LoVo (cell line): ENCODE data around the gene CETN2.
"Not testable (repeated sequence)": the region's sequence is repeated elsewhere in the genome, so short reads cannot be mapped to it uniquely, and the experiment has no call there.

Experiments
- DNase-seq: peaks from one replicate; pipeline ENCODE4 v3.0.0-alpha.2; 2016; ENCODE audit warnings: low spot score

CETN2 gene

DNA sequence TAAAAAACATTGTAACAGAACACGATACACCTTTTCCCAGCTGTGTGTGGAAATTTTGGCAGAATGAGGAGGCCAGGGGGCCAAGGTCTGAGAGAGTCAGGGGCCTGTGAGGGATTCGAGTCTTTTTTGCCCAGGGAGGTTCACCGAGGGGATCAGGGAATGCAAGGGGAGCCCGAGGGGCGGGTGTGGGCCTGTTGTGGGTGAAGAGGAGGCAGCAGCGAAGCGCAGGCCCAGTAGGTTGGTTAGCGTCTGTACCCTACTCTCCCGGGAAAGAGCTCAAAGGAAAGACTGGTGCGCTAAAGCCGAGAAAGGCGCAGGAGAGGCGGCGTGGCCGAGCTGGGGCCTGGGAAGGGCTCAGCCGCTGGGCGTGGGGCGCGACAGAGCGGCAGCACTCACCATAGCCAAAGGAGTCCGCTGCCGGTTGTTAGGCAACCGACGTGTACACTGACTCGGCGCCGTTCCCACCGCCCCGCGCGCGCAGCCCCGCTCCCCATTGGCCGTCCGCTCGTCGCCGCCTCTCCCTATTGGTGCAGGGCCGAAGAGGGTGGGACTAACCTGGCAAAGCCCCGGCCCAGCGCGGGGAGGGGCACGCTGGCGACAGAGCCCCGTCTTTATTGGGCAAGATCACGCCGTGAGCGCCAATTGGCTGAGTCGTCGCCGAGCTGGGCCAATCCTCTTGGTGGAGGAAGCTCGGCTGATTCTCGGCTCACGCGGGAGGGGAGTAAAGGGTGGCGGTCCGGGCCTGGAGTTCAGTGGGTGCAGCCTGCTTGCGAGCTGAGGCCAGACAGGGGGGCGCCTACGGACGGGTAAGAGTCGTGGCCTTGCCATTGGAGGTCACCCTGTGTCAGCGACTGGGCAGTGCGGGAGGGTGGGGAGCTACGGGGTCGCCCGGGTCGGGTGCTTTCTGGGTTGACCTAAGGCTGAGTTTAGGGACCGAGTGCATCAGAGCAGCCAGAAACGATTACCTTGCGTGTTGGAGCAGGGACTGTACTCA, at the start of gene CETN2, which contains the start of gene NSDHL:
TSS of gene CETN2 (minus strand) at position 446 of the 994 bp plus-strand sequence. CDS start at position 399, 47 bp downstream.
TSS of gene NSDHL (plus strand) at position 752 of the 994 bp plus-strand sequence. CDS start 15,262 bp downstream, outside the sequence.
- DNase-seq: peak; percentile 88

DNA sequence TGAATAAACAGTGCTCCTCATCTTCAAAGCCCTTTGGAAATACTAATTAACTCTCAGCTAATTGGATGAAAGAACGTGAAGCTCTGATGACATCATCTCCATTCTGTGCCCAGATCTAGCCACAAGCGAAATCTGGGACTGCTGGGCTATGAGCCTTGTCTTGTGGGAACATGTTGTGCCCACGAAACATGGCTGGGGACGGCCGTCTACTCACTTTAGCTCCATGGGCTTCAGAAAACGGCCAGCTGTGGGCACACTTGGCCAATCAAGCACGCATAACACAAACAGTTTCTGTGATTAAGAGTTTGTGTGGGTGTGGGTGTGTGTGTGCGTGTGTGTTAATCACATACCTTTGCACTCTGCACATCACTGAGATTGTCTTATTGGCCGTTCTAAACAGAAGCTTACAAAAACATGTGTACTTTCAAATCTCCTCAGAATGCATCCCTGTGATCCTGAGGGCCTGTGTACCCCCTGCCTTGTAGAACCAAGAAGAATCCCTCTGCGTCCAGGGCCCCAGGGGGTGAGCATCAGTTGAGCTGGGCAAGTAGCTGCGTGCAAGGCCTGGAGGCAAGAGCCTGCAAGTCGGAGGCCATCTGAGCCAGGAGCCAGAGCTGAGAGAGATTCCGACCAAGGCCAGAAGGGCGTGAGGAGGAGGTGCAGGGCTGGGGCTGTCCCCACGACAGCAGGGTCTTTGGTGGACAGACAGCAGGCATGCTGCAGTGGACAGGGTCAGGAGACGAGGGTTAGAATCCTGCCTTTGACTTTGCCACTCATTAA, 48.6 kb upstream of the CETN2 start:
- no peak for DNase-seq

DNA sequence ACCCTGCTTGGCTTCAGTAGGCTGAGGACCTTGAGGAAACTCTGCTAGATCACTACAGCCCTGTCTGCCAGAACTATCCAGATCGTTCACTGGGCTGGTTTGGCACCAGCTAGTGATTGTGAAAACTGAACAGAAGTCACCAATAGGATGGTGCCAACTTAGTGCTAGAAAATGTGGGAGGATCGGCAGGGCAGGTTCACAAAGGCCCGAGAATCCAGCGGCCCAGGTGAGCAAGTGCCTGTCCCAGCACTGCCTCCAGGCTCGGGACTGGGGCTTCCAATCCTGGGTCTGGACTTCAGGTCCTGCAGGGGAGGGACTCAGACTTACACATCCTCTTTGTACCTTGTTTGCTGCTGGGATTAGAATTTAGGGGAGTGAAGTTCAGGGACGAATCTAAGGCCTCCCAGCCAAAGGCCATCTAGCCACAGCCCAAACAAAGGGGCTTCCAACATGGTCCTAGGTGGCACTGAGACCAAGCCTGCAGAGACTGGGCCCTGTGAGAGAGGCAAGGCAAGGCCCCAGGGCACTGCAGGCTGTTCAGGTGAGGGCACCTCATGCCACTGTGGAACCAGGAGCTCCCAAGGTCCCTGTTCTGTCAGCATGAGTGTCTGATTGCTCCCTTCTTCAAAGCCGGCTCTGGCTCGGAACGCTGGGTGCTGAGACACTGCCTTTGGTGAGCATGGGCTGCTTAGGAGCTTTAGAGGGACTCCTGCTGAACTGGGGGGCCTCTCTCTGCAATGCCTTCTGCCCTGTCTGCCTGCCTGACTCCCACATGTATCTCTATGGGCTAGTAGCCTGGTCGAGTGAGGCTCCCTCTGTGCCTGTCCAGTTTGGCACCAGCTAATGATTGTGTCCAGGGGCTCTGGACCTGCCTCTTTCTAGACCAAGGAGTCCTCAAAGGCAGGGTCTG, 46.6 kb upstream of the CETN2 start:
- DNase-seq: no peak

DNA sequence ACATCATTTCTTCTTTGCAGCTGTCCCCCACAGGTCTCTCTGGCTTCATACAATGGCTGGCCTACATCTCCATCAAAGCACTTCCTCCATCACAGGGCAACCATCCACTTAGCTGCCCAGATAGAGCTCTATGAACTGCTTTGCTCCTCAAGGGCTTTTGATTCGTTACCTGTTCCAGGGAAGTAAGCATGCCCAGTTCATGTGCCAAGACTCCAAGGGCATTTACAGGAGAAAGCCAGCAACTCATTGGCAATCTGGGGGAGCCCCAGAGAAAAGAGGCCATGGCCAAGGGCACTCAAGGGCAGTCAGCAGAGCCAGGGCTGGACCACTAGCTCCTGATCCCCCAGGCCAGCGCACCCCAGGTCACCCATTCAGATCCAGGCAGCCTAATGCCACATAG, 42.8 kb upstream of the CETN2 start:
- no peak for DNase-seq

DNA sequence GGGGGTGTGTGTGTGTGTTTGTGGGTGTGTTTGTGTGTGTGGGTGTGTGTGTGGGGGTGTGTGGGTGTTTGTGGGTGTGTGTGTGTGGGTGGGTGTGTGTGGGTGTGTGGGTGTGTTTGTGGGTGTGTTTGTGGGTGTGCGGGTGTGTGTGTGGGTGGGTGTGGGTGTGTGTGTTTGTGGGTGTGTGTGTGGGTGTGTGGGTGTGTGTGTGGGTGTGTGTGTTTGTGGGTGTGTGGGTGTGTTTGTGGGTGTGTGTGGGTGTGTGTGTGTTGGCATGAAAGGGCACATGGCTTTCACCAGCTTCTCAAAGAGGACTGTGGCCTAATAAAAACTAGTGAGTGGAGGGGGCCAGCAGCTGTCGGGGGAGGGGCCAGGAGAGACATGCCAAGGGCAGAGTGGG, 42.0 kb upstream of the CETN2 start:
- no peak for DNase-seq

DNA sequence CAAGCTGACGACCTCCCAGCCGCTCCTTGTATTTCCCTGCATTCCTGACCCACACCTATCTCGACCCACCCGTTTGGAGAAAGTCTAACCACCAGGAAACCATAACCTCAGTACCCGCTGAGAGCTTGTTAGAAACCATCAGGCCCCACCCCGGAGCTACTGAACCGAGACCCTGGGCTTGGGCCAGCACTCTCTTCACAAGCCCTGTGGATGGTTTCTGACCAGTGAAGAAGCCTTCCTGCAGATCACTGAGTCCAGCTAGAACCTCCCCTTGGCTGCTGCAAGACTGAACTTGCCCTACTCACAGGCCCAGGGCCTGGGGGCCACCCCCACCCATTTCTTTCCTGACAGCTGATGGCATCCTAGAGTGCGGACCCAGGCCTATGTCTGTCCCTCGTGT, 40.7 kb upstream of the CETN2 start:
- DNase-seq: no peak

DNA sequence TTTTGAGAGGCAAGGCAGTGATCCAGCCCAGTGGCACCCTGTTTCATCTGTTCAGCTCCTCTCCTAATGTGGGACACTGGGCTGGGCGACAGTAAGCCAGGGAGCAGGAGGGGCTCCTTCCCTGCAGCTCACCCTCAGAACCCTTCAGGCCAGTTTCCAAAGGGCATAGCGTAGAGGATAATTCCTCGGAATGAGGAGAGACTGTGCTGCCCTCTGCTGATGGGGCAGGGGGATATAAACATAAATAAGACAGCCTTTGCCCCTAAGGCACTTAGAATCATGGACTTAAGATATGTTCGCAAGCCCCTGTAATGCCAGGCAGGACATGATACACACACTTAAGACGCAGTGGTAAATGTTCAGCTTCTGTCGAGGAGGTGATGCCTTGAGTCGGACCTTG, 39.4 kb upstream of the CETN2 start:
- DNase-seq: no peak

DNA sequence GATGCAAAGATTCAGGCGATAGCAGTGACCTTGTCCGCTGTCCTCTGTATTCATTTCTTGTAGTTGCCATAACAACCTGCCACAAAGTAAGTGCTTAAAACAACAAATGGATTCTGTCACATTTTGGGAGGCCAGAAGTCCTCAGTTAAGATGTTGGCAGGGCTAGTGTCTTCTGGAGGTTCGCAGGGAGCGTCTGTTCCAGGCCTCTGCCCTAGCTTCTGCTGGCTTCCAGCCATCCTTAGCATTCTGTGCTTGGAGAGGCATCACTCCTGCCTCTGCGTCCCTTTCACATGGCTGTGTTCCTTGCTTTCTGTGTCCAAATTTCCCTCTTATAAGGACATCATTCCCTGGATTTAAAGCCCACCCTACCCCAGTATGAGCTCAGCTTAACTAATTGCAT, 35.8 kb upstream of the CETN2 start:
- no peak for DNase-seq

DNA sequence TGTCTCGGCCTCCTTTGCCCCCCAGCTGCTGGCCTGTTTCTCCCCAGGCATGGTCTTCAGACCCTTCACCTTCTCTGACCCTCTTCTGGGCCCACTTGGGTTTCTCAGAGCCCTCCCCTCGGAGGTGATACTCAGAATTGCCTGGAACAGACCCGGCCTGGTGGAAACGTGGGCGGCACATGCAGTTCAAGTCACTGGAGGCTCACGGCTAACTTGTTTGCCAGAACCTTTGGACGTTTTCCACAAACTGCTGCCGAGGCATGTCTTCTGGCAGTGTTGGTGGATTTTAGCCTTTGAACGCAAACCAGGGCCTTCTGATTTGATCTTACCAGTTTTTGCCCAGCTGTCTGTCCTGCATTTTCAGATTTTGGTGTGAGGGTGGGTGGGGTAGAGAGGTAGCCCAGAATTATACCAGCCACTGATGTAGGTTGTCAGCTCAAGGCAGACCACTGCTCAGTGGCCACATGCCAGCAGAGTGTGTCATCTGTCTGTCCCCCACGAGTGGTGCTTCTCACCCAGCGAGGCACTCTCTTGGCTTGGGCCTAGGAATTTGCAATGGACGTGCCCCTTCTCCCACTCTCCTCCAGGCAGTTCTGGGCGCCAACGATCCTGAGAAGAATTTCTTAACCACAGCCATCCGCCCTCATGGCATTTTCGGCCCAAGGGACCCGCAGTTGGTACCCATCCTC, 34.8 kb upstream of the CETN2 start:
- DNase-seq: no peak

DNA sequence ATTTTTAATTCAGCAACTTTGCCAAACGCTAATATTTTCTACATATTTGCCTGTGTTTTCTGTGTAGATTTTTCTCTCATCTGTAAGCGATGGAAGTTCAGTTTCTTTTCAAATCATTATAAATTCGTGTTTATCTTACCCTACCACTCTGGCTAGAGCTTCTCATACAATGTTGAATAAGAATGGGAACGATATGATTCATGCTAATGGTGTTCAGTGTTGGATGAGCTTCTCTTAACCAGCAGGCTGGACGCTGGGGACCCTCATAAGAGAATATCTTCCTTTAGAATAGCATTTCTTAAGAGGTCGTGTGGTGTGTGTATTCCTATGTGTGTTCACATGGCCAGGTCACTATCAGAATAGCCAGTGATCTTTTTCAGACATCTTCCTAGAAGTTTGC, 31.3 kb upstream of the CETN2 start:
- no peak for DNase-seq

DNA sequence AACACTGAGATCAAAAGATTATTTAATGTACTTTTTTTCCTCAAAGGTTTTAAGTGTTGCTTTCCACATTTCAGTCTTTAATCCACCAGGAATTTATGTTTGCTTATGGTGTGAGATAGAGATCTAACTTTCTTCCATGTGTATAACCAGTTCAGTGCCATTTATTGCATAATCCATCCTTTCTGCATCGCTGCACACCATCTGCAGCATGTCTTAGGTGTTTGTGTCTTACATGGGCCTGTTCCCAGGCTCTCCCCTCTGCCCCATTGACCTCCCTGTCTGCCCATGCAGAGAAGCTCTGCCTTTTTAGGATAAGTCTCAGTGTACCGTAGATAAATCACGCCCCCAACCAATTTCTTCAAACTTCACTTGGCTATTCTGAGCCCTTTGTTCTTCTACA, 30.6 kb upstream of the CETN2 start:
- DNase-seq: no peak

DNA sequence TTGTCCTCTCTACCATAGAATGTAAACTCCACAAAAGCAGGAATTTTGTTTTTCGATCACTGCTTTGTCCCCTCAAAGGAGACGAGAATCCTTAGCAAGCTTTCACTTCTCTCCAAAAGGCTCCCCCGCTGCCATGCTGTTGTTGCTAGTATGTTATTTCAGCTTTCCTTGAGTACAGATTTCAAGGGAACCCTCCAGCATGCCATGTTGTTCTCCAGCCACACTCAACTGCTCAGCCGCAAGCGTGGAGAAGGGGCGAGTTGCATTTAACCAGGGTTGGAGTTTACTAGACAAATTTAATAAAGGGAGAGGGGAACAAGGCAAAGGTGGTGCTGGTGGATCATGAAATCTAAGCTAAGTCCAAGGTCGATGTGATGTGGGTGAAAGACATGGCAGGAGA, 23.4 kb upstream of the CETN2 start:
- no peak for DNase-seq

DNA sequence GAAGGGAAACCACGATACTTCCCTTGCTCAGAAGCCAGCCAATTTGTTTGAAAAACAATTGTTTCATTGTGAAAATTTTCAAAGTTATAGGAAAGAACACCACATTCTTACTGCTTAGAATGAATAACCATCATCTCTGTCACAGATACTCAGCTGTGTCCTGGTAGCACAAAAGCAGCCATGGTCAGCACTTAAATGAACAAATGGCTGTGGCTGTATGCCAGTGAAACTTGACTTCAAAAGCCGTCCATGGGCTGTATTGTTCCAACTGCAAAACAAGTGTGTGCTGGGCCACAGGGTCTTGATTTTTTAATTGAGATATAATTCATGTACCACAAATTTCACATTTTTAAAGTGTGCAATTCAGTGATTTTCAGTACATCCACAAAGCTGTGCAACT, 19.9 kb upstream of the CETN2 start:
- DNase-seq: no peak

DNA sequence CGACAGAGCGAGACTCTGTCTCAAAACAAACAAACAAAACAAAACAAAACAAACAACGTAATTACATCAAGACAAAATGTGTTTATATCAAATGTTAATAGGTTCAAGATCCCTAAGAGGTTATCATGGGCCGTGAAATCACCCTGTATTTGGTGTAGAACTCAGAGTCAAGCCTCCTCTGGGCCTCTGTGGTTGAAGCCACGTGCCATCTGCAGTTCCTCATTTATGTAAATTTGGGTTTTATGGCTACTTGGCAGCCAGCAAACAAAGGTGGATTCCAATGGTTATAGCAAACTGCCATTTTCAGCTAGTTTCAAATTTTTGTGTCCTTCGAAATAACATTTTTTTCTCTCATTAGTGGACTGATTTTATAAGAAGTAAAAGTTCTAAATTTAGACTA, 16.7 kb upstream of the CETN2 start:
- DNase-seq: no peak

DNA sequence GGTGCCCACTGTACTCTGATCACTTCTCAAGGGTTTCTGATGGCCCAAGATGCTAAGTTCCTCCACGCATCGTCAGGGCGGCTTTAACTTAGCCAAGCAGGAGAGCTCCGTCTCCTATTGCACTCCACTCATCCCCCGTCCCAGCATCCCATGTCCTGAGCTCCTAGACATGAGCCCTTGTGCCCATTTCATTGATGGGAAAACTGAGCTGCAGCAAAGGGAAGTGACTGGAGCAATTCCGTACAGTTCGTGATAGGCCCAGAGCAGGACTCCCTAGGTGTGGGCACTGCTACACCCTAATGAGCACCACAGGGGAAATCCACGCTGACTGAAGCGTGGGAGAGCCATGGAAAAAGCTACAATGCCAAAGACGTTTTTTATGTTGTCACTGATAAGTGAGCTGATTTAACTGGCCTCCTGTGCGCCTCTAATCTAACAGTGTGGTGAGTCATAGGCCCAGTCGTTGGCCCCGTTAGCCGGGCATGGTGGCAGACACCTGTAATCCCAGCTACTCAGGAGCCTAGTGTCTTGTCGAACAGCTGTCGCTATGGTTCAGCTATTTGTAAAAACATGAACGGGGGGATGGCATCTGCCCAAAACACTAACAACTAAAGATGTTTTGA, 15.2 kb upstream of the CETN2 start:
- DNase-seq: no peak

DNA sequence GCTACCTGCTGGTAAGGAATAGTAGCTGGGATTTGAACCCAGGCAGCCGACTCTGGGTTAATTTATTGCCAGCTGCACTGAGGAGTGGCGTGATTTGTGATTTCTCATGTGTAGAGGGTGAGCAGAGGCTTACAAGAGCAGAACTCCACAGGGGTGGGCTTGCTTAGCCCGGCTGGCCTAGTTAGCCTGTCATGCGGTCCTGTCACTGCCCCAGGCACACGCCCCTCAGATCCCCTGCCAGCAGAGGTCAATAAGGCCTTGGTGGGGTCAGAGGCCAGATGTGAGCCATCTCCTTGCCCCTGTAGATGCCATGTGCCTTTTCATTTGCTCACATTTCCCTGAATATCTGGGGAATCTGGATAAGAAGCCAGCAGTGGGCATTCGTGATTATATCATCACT, 13.7 kb upstream of the CETN2 start:
- no peak for DNase-seq

DNA sequence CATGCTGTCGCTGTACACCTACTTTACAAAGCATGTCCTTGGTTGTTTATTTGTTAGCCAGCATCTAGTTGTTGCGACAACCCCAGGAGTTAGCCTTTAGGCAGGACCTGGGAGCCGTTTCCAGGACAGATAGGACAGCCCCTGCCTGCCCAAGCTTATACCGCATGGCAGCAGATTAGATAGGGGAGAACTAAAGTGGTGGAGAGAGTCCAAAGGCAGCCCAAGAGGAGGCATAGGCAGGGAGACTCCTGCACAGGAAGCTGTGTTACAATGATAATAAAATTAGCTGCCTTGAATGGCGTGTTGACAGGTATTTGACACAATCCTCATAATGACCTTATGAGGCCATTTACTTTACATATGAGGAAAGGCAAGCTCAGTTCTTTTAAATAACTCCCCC, 13.3 kb upstream of the CETN2 start:
- DNase-seq: no peak

DNA sequence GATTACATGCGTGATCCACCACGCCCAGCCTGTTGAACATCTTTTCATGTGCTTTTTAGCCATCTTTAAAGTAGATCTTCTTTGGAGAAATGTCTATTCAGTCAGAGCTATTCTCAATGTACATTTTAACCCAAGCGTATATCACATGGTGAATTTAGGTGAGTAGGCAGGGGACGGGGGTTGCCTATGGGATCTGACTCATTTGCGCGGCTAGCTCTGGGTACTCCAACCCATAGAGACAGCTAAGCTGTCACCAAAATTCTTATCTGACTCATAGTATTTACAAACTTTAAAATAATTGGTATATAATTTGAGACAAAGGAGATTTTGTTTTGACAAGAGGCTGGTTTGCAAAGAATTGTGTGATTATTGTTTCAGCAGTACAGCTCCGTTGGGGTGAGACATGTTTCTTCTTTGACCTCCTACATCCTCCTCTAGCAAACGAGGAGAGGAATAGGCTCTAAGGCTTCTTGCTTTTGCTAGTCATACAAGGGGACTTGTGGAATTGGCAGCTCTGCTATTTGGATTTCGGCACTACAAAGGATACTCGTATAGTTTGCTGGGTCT, 12.3 kb upstream of the CETN2 start:
- no peak for DNase-seq

DNA sequence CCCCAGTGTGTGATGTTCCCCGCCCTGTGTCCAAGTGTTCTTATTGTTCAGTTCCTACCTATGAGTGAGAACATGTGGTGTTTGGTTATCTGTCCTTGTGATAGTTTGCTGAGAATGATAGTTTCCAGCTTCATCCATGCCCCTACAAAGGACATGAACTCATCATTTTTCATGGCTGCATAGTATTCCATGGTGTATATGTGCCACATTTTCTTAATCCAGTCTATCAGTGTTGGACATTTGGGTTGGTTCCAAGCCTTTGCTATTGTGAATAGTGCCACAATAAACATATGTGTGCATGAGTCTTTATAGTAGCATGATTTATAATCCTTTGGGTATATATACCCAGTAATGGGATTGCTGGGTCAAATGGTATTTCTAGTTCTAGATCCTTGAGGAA, 4.9 kb upstream of the CETN2 start:
- DNase-seq: not testable (repeated sequence)

DNA sequence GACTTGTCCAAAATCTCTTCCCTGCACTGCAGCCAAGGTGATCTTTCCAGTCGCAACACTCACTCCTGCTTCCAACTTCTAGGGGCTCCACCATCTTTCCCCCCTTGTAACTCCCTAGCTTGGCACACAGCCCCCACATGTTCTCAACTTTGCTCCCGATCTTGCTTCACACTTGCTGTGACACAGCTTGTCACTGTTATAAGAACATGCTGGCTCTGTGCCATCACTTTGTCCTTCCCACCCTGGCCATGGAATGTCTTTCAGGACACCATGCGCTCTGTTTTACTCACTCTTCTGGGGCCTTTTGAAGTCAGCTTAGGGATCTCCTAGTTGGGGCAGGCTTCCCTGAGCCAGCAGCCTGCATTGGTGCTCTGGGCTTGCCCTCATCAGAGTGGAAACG, 2.8 kb upstream of the CETN2 start:
- no peak for DNase-seq

DNA sequence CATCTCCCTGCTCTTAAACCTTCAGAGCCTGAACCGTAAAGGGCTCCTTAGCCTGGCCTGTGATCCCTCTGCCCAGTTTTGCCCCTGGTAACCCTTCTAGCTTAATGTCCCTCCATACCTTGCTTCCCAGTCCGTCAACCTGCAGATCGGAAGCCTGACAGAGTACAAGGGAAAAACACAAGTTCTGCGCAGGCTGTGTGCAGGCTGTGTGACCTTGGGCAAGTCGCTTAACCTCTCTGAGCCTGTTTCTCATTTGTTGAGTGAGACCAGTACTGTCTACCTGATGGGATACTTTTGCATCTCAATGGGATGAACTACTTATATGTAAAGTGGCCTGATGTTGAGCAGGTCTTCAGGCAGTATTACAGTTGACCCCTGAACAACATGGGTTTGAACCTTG, 2.0 kb upstream of the CETN2 start:
- no peak for DNase-seq
